Karpas-422 (cell line): ENCODE measurements around the gene GFI1B. TPM values are rescaled to one million over a fixed set of nuclear protein-coding genes. Genes with fewer than 3 reads are reported as not detected.

ENCODE experiments used
- DNase-seq: peaks from one replicate; pipeline ENCODE4 v3.0.0-alpha.2; 2015
- H2AFZ ChIP-seq: fragments of 200-600 bp; sonication (generic); 2 replicates; pipeline ENCODE4 v1.6.1; 2014; ENCODE audit warnings: antibody characterized with exemption, low read length, mixed read lengths
- H3K27ac ChIP-seq: fragments of 200-600 bp; sonication (generic); 2 replicates; pipeline ENCODE4 v1.5.1; 2014; ENCODE audit warnings: mild to moderate bottlenecking, low read length, moderate library complexity
- H3K27me3 ChIP-seq: fragments of 200-600 bp; sonication (generic); 2 replicates; pipeline ENCODE4 v1.6.1; 2014; ENCODE audit warnings: low read length, mixed read lengths
- H3K36me3 ChIP-seq: fragments of 200-600 bp; sonication (generic); 2 replicates; pipeline ENCODE4 v1.6.1; 2014; ENCODE audit warnings: low read length, mixed read lengths; ENCODE audit not compliant: insufficient read depth
- H3K4me1 ChIP-seq: fragments of 200-600 bp; sonication (generic); 2 replicates; pipeline ENCODE4 v1.6.1; 2014; ENCODE audit warnings: mild to moderate bottlenecking, low read length, mixed read lengths
- H3K4me2 ChIP-seq: fragments of 200-600 bp; sonication (generic); 2 replicates; pipeline ENCODE4 v1.6.1; 2014; ENCODE audit warnings: low read length, low read depth, mild to moderate bottlenecking; ENCODE audit not compliant: poor library complexity, severe bottlenecking
- H3K4me3 ChIP-seq: fragments of 200-600 bp; sonication (generic); 2 replicates; pipeline ENCODE4 v1.5.1; 2014; ENCODE audit warnings: mild to moderate bottlenecking, antibody characterized with exemption, low read length, mixed read lengths
- H3K79me2 ChIP-seq: fragments of 200-600 bp; sonication (generic); 2 replicates; pipeline ENCODE4 v1.6.1; 2014; ENCODE audit warnings: mild to moderate bottlenecking, low read length, mixed read lengths
- H3K9ac ChIP-seq: fragments of 200-600 bp; sonication (generic); 2 replicates; pipeline ENCODE4 v1.6.0; 2014; ENCODE audit warnings: low read length
- H3K9me2 ChIP-seq: fragments of 200-600 bp; sonication (generic), shearing (Covaris generic); replicated peaks from 2 replicates; pipeline ENCODE4 v1.6.0; 2014; ENCODE audit warnings: mild to moderate bottlenecking, low read length, moderate library complexity; ENCODE audit not compliant: insufficient read depth
- H3K9me3 ChIP-seq: fragments of 300-700, 200-600 bp; sonication (generic); 2 replicates; pipeline ENCODE4 v1.6.1; 2014; ENCODE audit warnings: low read length, mixed read lengths
- H4K20me1 ChIP-seq: fragments of 200-600 bp; sonication (generic); 2 replicates; pipeline ENCODE4 v1.6.1; 2014; ENCODE audit warnings: mild to moderate bottlenecking, antibody characterized with exemption, low read length, low read depth; ENCODE audit not compliant: insufficient read depth
- total RNA-seq: library from RNA; depleted of rRNA; stranded (reverse); fragments of >200 nt; shearing (Covaris generic); gene quantifications from 2 replicates; pipeline ENCODE4 v1.2.3, GENCODE V29; 2014; ENCODE audit warnings: low replicate concordance

GFI1B gene
- total RNA-seq, 1 experiment from 2014 or later = 6.5 TPM

GRCh38 chr9:133014696-133015095, 36.2 kb downstream of the GFI1B start:
- no peak for DNase-seq
- Histone ChIP-seq H3K27ac (no peak overlapping the region), H3K27me3 (no peaks in the 10 kb centered on the region; the same call in 1 of the 2 replicates), H3K9ac (no peak overlapping the region), H3K36me3 (no peaks in the 10 kb centered on the region), H3K4me3 (no peak overlapping the region), H3K9me3 (no peaks in the 10 kb centered on the region), H3K4me2 (no peak overlapping the region), H3K79me2 (no peaks in the 10 kb centered on the region), H3K9me2 (no peaks in the 10 kb centered on the region), H2AFZ (no peak overlapping the region), H4K20me1 (no peaks in the 10 kb centered on the region), H3K4me1 (peaks cover 8% of the 10 kb centered on the region)

- Histone ChIP-seq H3K79me2 (no peaks in the 10 kb centered on the region), H3K9me2 (no peaks in the 10 kb centered on the region), H3K9ac (peak overlapping the region; percentile 30; the same call in 1 of the 2 replicates), H3K4me2 (no peak overlapping the region), H3K27me3 (no peaks in the 10 kb centered on the region), H3K4me1 (peaks cover 30% of the 10 kb centered on the region), H3K27ac (no peak overlapping the region), H3K36me3 (no peaks in the 10 kb centered on the region), H4K20me1 (no peaks in the 10 kb centered on the region), H3K4me3 (no peak overlapping the region), H3K9me3 (no peaks in the 10 kb centered on the region), H2AFZ (peak overlapping the region; percentile 87; the same call in 1 of the 2 replicates)
- DNase-seq = peak; percentile 81
These were observed 44.8 kb downstream of the GFI1B start for GRCh38 chr9:133023117-133023890.

- Histone ChIP-seq H3K4me3 (no peak overlapping the region), H3K9ac (no peak overlapping the region), H3K36me3 (no peaks in the 10 kb centered on the region), H3K79me2 (peaks cover 6% of the 10 kb centered on the region), H4K20me1 (no peaks in the 10 kb centered on the region), H3K4me2 (no peak overlapping the region), H3K9me2 (no peaks in the 10 kb centered on the region; the same call in 1 of the 2 replicates), H3K4me1 (peaks cover 40% of the 10 kb centered on the region), H2AFZ (no peak overlapping the region), H3K9me3 (no peaks in the 10 kb centered on the region), H3K27me3 (no peaks in the 10 kb centered on the region), H3K27ac (no peak overlapping the region)
- peak; percentile 51 for DNase-seq
These were observed 47.9 kb downstream of the GFI1B start for GRCh38 chr9:133026426-133026825.

- H2AFZ ChIP-seq = no peak overlapping the region
- H3K27me3 ChIP-seq = no peaks in the 10 kb centered on the region
- H3K9ac ChIP-seq = no peak overlapping the region
- H3K4me1 ChIP-seq = peaks cover 43% of the 10 kb centered on the region
- H3K4me2 ChIP-seq = no peak overlapping the region
- H3K27ac ChIP-seq = no peak overlapping the region
- no peaks in the 10 kb centered on the region for H3K36me3 ChIP-seq
- peaks cover 13% of the 10 kb centered on the region for H3K79me2 ChIP-seq
- no peaks in the 10 kb centered on the region for H3K9me3 ChIP-seq
- no peak for DNase-seq
- no peaks in the 10 kb centered on the region for H4K20me1 ChIP-seq
- H3K9me2 ChIP-seq = no peaks in the 10 kb centered on the region; the same call in 1 of the 2 replicates
- H3K4me3 ChIP-seq = no peak overlapping the region
These were observed 48.6 kb downstream of the GFI1B start for GRCh38 chr9:133027134-133027533.

GRCh38 chr9:133028221-133028620, 49.7 kb downstream of the GFI1B start:
- H3K4me3 ChIP-seq = no peak overlapping the region
- no peaks in the 10 kb centered on the region; the same call in 1 of the 2 replicates for H3K9me2 ChIP-seq
- H3K4me1 ChIP-seq = peaks cover 42% of the 10 kb centered on the region
- no peak overlapping the region for H3K27ac ChIP-seq
- no peak overlapping the region for H2AFZ ChIP-seq
- no peak overlapping the region for H3K4me2 ChIP-seq
- DNase-seq = no peak
- peaks cover 24% of the 10 kb centered on the region for H3K79me2 ChIP-seq
- H3K9ac ChIP-seq = no peak overlapping the region
- H3K9me3 ChIP-seq = no peaks in the 10 kb centered on the region
- no peaks in the 10 kb centered on the region for H3K27me3 ChIP-seq
- H4K20me1 ChIP-seq = no peaks in the 10 kb centered on the region
- peaks cover 7% of the 10 kb centered on the region; the same call in 1 of the 2 replicates for H3K36me3 ChIP-seq

- Histone ChIP-seq H3K4me1 (peaks cover 40% of the 10 kb centered on the region), H2AFZ (peak overlapping the region; percentile 69), H3K9ac (peak overlapping the region; percentile 92), H3K27ac (no peak overlapping the region; the same call in 1 of the 2 replicates), H4K20me1 (no peaks in the 10 kb centered on the region), H3K79me2 (peaks cover 42% of the 10 kb centered on the region), H3K36me3 (peaks cover 10% of the 10 kb centered on the region; the same call in 1 of the 2 replicates), H3K4me3 (peak overlapping the region; percentile 95), H3K27me3 (no peaks in the 10 kb centered on the region), H3K9me3 (no peaks in the 10 kb centered on the region), H3K4me2 (peak overlapping the region; percentile 81), H3K9me2 (no peaks in the 10 kb centered on the region; the same call in 1 of the 2 replicates)
- DNase-seq = peak; percentile 44
These were observed 51.5 kb downstream of the GFI1B start for GRCh38 chr9:133029994-133030316.

- peak within 1 kb of the TSS; percentile 7; the same call in 1 of the 2 replicates for H3K27ac ChIP-seq
- H3K9me2 ChIP-seq = no peaks in the 10 kb centered on the region; the same call in 1 of the 2 replicates
- DNase-seq = peak; percentile 99
- H3K9me3 ChIP-seq = no peaks in the 10 kb centered on the region
- H3K4me2 ChIP-seq = peak within 1 kb of the TSS; percentile 81
- H3K27me3 ChIP-seq = no peaks in the 10 kb centered on the region
- peak within 1 kb of the TSS; percentile 92 for H3K9ac ChIP-seq
- H3K36me3 ChIP-seq = peaks cover 10% of the 10 kb centered on the region; the same call in 1 of the 2 replicates
- H3K79me2 ChIP-seq = peaks cover 47% of the 10 kb centered on the region
- H2AFZ ChIP-seq = peak within 1 kb of the TSS; percentile 69
- H3K4me3 ChIP-seq = peak within 1 kb of the TSS; percentile 95
- H4K20me1 ChIP-seq = no peaks in the 10 kb centered on the region
- H3K4me1 ChIP-seq = peaks cover 40% of the 10 kb centered on the region
These were observed 52.0 kb downstream of the GFI1B start, which contains the start of gene GTF3C5 for GRCh38 chr9:133030317-133031129. TSS of gene GTF3C5 (plus strand) at chr9:133030997. CDS start at chr9:133031012, 15 bp downstream.

GRCh38 chr9:133031130-133031422, 52.6 kb downstream of the GFI1B start:
- Histone ChIP-seq H3K4me1 (peaks cover 39% of the 10 kb centered on the region), H3K4me3 (peak overlapping the region; percentile 91), H3K9me2 (no peaks in the 10 kb centered on the region; the same call in 1 of the 2 replicates), H3K27ac (0 out of 2 replicates have a peak overlapping the region, but pooled peaks have one; percentile 7), H3K79me2 (peaks cover 53% of the 10 kb centered on the region), H3K9me3 (no peaks in the 10 kb centered on the region), H2AFZ (peak overlapping the region; percentile 66), H3K9ac (peak overlapping the region; percentile 84), H3K36me3 (peaks cover 10% of the 10 kb centered on the region; the same call in 1 of the 2 replicates), H3K4me2 (peak overlapping the region; percentile 81), H4K20me1 (no peaks in the 10 kb centered on the region), H3K27me3 (no peaks in the 10 kb centered on the region)
- no peak for DNase-seq
